Common myeloid progenitor, CD34-positive (primary cell): Measurements from ENCODE around the gene TNFRSF11A.

Source experiments
- CTCF ChIA-PET: fragments of 350-600 bp; sonication (Branson Sonifier 250); formaldehyde crosslinking; loops from one replicate; lab custom pipeline; 2021; ENCODE audit warnings: antibody characterized with exemption; lab: Charles Lee
- POLR2A ChIA-PET: fragments of 350-600 bp; sonication (Branson Sonifier 250); formaldehyde crosslinking; loops from one replicate; lab custom pipeline; 2021; ENCODE audit warnings: antibody characterized with exemption; lab: Charles Lee
- DNase-seq, 3 donors: peaks; one replicate each; pipeline versions ENCODE4 v3.0.0 to v3.0.0-alpha.2; 2013
- H3K27ac ChIP-seq, 2 experiments: 1 replicate in 1 of 2; 2 replicates in 1 of 2; pipeline ENCODE4 v1.7.0; 2013; ENCODE audit warnings: inconsistent platforms in 2 of 2, low read length in 2 of 2, mild to moderate bottlenecking in 2 of 2, low read depth in 1 of 2, moderate library complexity in 1 of 2; ENCODE audit not compliant: severe bottlenecking in 2 of 2, insufficient read depth in 1 of 2, poor library complexity in 1 of 2
- H3K27me3 ChIP-seq, 5 experiments: replicated peaks in 2 of 5; 1 replicate in 3 of 5; 2 replicates in 2 of 5; pipeline versions ENCODE4 v1.6.1 to v1.7.0; 2013; ENCODE audit warnings: low read length in 4 of 5, mild to moderate bottlenecking in 2 of 5, moderate library complexity in 2 of 5, inconsistent platforms in 1 of 5; ENCODE audit not compliant: insufficient read depth in 5 of 5, control insufficient read depth in 4 of 5
- H3K36me3 ChIP-seq, 4 experiments: 1 replicate in 2 of 4; 2 replicates in 2 of 4; pipeline versions ENCODE4 v1.6.1 to v1.7.0; 2013; ENCODE audit warnings: low read length in 3 of 4, control low read depth in 1 of 4, mild to moderate bottlenecking in 1 of 4; ENCODE audit not compliant: control insufficient read depth in 4 of 4, insufficient read depth in 4 of 4
- H3K4me1 ChIP-seq, 4 experiments: 1 replicate in 3 of 4; 2 replicates in 1 of 4; pipeline versions ENCODE4 v1.6.1 to v1.7.1; 2013; ENCODE audit warnings: low read length in 3 of 4, mild to moderate bottlenecking in 3 of 4, control low read depth in 1 of 4, inconsistent platforms in 1 of 4, moderate library complexity in 1 of 4; ENCODE audit not compliant: control insufficient read depth in 4 of 4, insufficient read depth in 4 of 4; ENCODE audit errors: control extremely low read depth in 1 of 4
- H3K4me3 ChIP-seq, 7 experiments: 1 replicate in 4 of 7; 2 replicates in 3 of 7; pipeline versions ENCODE4 v1.5.1 to v1.7.0; 2013; ENCODE audit warnings: mild to moderate bottlenecking in 7 of 7, low read length in 6 of 7, moderate library complexity in 6 of 7, inconsistent platforms in 2 of 7, low read depth in 2 of 7, control low read depth in 1 of 7; ENCODE audit not compliant: insufficient read depth in 4 of 7, control insufficient read depth in 1 of 7; ENCODE audit errors: extremely low read depth in 1 of 7
- H3K9me3 ChIP-seq, 5 experiments: 1 replicate in 4 of 5; 2 replicates in 1 of 5; pipeline versions ENCODE4 v1.6.1 to v1.7.1; 2013; ENCODE audit warnings: low read length in 4 of 5, mild to moderate bottlenecking in 2 of 5, inconsistent platforms in 1 of 5, low read depth in 1 of 5, moderate library complexity in 1 of 5; ENCODE audit not compliant: control insufficient read depth in 4 of 5, insufficient read depth in 2 of 5; ENCODE audit errors: control extremely low read depth in 1 of 5
- WGBS: methylation state at CpG from one replicate; pipeline ENCODE4 v1.1.5; 2013; ENCODE audit not compliant: insufficient coverage; 5-methylcytosine and 5-hydroxymethylcytosine counted together

TNFRSF11A gene

GRCh38 chr18:62407660-62408059 lies 82.5 kb downstream of the TNFRSF11A start:
- no peaks in the 10 kb centered on the region for H3K4me1 ChIP-seq
- no peaks in the 10 kb centered on the region for H3K36me3 ChIP-seq
- ChIA-PET POLR2A (interaction anchor here (0.7 kb wide), 1 partner anchor 14 kb away, joined by 3 read pairs; no protein-coding TSS in a partner anchor), CTCF (interaction anchor here (2.3 kb wide), 1 partner anchor 10 kb away, joined by 9 read pairs; no protein-coding TSS in a partner anchor)
- no peak overlapping the region for H3K27ac ChIP-seq
- 97% methylated on average over 10 of the region's 10 CpGs for WGBS
- H3K9me3 ChIP-seq, result peaks cover 0 to 4% (median 0%) of the 10 kb centered on the region in 5 experiments
- H3K4me3 ChIP-seq, result no peak overlapping the region
- H3K27me3 ChIP-seq, result no peaks in the 10 kb centered on the region
- DNase-seq, result no peak

- DNase-seq, result no peak
- H3K4me3 ChIP-seq, result no peak overlapping the region
- CTCF ChIA-PET, result interaction anchor here (0.9 kb wide), 1 partner anchor 153 kb away, joined by 3 read pairs; no protein-coding TSS in a partner anchor
- POLR2A ChIA-PET, result no interaction called here
- H3K36me3 ChIP-seq, result no peaks in the 10 kb centered on the region
- H3K27me3 ChIP-seq, result no peaks in the 10 kb centered on the region
- H3K9me3 ChIP-seq, result peaks cover 0 to 4% (median 0%) of the 10 kb centered on the region in 5 experiments
- H3K4me1 ChIP-seq, result no peaks in the 10 kb centered on the region
- no peak overlapping the region for H3K27ac ChIP-seq
- 100% methylated on average over 4 of the region's 5 CpGs for WGBS
These were observed 84.7 kb downstream of the TNFRSF11A start for GRCh38 chr18:62409821-62410220.

GRCh38 chr18:62412231-62412979 lies 87.3 kb downstream of the TNFRSF11A start:
- CTCF ChIA-PET, result interaction anchor here (0.6 to 1.0 kb wide), 2 partner anchors 9 to 288 kb away, joined by 3 read pairs; no protein-coding TSS in a partner anchor
- H3K27me3 ChIP-seq, result no peaks in the 10 kb centered on the region
- no peak overlapping the region for H3K4me3 ChIP-seq
- H3K27ac ChIP-seq, result no peak overlapping the region
- 89% methylated on average over 4 of the region's 5 CpGs for WGBS
- no peaks in the 10 kb centered on the region for H3K4me1 ChIP-seq
- POLR2A ChIA-PET, result no interaction called here
- no peaks in the 10 kb centered on the region for H3K36me3 ChIP-seq
- peaks cover 0 to 4% (median 0%) of the 10 kb centered on the region in 5 experiments for H3K9me3 ChIP-seq
- DNase-seq, result no peak

- WGBS, result no CpG with 5 or more reads among the region's 1 CpG
- Histone ChIP-seq H3K4me1 (no peaks in the 10 kb centered on the region), H3K4me3 (no peak overlapping the region), H3K27ac (no peak overlapping the region), H3K36me3 (no peaks in the 10 kb centered on the region), H3K9me3 (peaks cover 0 to 4% (median 0%) of the 10 kb centered on the region in 5 experiments), H3K27me3 (no peaks in the 10 kb centered on the region)
- CTCF ChIA-PET, result interaction anchor here (1.0 to 1.2 kb wide), 3 partner anchors 8 to 170 kb away, joined by 3 read pairs; no protein-coding TSS in a partner anchor
- no peak for DNase-seq
- POLR2A ChIA-PET, result no interaction called here
These were observed 88.1 kb downstream of the TNFRSF11A start for GRCh38 chr18:62413206-62413605.

- no peaks in the 10 kb centered on the region for H3K9me3 ChIP-seq
- ChIA-PET CTCF (interaction anchor here (1.2 to 2.9 kb wide), 5 partner anchors 8 to 166 kb away, joined by 3 to 12 read pairs (median 4); no protein-coding TSS in a partner anchor), POLR2A (no interaction called here)
- no peak overlapping the region for H3K27ac ChIP-seq
- DNase-seq, result no peak
- H3K4me1 ChIP-seq, result peaks cover 8 to 12% (median 10%) of the 10 kb centered on the region in 4 experiments
- 88% methylated on average over 1 of the region's 1 CpG for WGBS
- no peaks in the 10 kb centered on the region for H3K36me3 ChIP-seq
- no peak overlapping the region for H3K4me3 ChIP-seq
- no peaks in the 10 kb centered on the region for H3K27me3 ChIP-seq
These were observed 93.1 kb downstream of the TNFRSF11A start for GRCh38 chr18:62418258-62418657.

- no peaks in the 10 kb centered on the region for H3K36me3 ChIP-seq
- POLR2A ChIA-PET, result interaction anchor here (0.5 kb wide), 1 partner anchor 306 kb away, joined by 3 read pairs; no protein-coding TSS in a partner anchor
- no peaks in the 10 kb centered on the region for H3K9me3 ChIP-seq
- CTCF ChIA-PET, result interaction anchor here (0.9 to 3.2 kb wide), 4 partner anchors 17 to 158 kb away, joined by 4 to 10 read pairs (median 6); partner anchors contain the start of gene ZCCHC2
- H3K4me1 ChIP-seq, result peaks cover 8 to 12% (median 10%) of the 10 kb centered on the region in 4 experiments
- H3K4me3 ChIP-seq, result peak overlapping the region in 4 of 7 experiments; percentile 9 to 62 (median 44)
- whole genome bisulfite sequencing, result 100% methylated on average over 2 of the region's 3 CpGs
- H3K27ac ChIP-seq, result peak overlapping the region; percentile 71 to 87
- H3K27me3 ChIP-seq, result no peaks in the 10 kb centered on the region
- peak in 1 of 3 donors; percentile 14 for DNase-seq
These were observed 95.0 kb downstream of the TNFRSF11A start for GRCh38 chr18:62420151-62420512.
